HUES48 (cell line): ENCODE results near the gene KCNN3.

Experiments used
- H3K27ac ChIP-seq: one replicate; pipeline ENCODE4 v1.7.0; 2013; ENCODE audit warnings: low read depth, low read length, inconsistent platforms
- H3K27me3 ChIP-seq: 2 replicates; pipeline ENCODE4 v1.6.1; 2013; ENCODE audit warnings: mild to moderate bottlenecking, low read length; ENCODE audit not compliant: control insufficient read depth, insufficient read depth
- H3K36me3 ChIP-seq: 2 replicates; pipeline ENCODE4 v1.6.1; 2013; ENCODE audit warnings: low read length; ENCODE audit not compliant: control insufficient read depth, insufficient read depth
- H3K4me1 ChIP-seq: 2 replicates; pipeline ENCODE4 v1.6.1; 2013; ENCODE audit warnings: mild to moderate bottlenecking, low read length; ENCODE audit not compliant: control insufficient read depth, insufficient read depth
- H3K4me3 ChIP-seq: 2 replicates; pipeline ENCODE4 v1.5.1; 2013; ENCODE audit warnings: mild to moderate bottlenecking, low read depth, low read length
- H3K9ac ChIP-seq: 2 replicates; pipeline ENCODE4 v1.6.1; 2013; ENCODE audit warnings: mild to moderate bottlenecking, low read depth, low read length, moderate library complexity
- H3K9me3 ChIP-seq: 2 replicates; pipeline ENCODE4 v1.6.1; 2013; ENCODE audit warnings: low read length; ENCODE audit not compliant: control insufficient read depth, insufficient read depth

Gene KCNN3

GRCh38 chr1:154822233-154822632, 47.8 kb downstream of the KCNN3 start:
- Histone ChIP-seq H3K36me3 (no peaks in the 10 kb centered on the region), H3K9ac (no peak overlapping the region), H3K4me3 (no peak overlapping the region), H3K9me3 (no peaks in the 10 kb centered on the region), H3K27me3 (no peaks in the 10 kb centered on the region), H3K27ac (no peak overlapping the region), H3K4me1 (no peaks in the 10 kb centered on the region)

DNA sequence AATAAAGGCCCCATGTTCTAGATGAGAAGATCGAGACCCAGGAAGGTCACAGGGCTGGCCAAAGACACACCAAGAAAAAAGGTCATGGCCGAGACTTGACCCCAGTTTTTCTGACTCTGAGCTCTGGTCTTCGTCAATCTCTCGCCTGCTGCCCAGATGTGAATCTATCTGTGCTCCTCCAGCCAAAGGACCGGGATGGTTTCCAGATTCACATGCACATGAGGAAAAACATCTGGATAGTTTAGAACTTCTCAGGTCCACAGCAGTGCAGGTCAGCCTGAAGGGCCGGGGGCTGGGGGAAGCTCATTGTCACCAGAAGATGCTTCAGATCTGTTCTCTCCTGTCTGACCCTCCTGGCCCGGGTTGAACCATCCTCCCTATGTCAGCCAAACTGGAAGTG, 49.0 kb downstream of the KCNN3 start:
- Histone ChIP-seq H3K9ac (no peak overlapping the region), H3K27ac (no peak overlapping the region), H3K9me3 (no peaks in the 10 kb centered on the region), H3K4me3 (no peak overlapping the region), H3K36me3 (no peaks in the 10 kb centered on the region), H3K27me3 (no peaks in the 10 kb centered on the region), H3K4me1 (no peaks in the 10 kb centered on the region)

DNA sequence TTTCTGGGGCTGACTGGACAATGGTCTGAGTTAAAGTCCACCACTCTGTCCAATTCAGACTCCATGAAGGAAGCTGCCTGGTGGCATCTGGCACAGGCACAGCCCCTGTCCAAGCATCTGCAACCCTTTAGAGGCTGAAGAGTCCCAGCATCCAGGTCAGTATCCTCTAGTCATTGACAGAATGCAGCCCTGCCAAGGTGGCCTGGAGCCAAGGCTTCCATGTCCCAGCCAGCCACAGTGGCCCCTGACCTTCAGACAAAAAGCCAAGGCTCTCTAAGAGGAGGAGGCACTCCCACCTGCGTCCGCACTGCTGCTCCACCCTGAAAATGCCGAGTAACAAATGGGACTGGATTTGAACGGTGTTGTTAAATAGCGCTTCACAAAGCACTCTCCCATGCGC, 49.4 kb downstream of the KCNN3 start:
- no peak overlapping the region for H3K9ac ChIP-seq
- no peak overlapping the region for H3K4me3 ChIP-seq
- no peaks in the 10 kb centered on the region for H3K9me3 ChIP-seq
- H3K27ac ChIP-seq: no peak overlapping the region
- no peaks in the 10 kb centered on the region for H3K36me3 ChIP-seq
- H3K27me3 ChIP-seq: no peaks in the 10 kb centered on the region
- H3K4me1 ChIP-seq: no peaks in the 10 kb centered on the region

DNA sequence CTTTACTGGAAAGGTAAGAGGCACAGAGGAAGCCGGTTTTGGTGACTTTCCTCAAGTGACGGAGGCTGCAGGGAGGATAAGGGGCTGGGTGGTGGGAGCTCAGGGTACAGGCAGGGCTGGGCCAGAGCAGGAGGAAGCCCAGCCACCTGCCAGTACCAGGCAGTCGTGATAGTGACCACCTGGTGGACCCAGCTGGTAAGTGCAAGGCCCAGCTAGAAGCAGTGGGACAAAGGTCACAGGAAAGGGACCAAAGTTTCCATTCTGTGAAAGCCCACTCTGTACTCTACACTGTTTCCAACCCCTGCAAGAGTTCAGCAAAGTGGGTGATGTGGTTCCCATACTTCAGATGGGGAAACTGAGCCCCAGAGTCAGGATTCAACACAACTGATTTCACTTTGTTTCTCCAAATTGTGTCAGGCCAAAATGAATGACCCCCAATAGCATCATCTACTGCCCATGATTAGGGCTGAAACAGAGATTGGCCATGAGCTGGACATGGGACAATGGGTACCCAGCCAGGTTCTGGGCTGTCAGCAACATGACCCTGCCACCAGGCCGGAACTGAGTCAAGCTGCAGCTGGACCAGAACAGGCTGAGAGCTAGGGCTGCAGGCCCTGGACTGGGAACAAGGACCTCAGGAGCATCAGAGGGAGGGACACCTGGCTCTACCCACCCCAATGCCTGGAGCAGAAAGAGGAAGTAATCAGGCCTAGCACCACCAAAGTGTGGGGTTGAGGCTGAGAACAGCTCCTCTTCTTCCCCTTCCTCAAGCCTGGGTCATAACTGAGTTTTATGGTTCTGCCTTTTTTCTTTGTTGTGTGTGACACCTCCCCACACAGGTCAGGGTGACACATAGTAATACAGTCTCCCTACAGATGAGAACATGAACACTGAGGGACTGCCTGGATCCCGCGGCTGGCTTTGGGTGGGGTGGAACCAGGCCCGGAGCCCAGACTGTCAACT, 50.2 kb downstream of the KCNN3 start:
- H3K36me3 ChIP-seq: no peaks in the 10 kb centered on the region
- no peak overlapping the region for H3K9ac ChIP-seq
- H3K4me1 ChIP-seq: no peaks in the 10 kb centered on the region
- H3K9me3 ChIP-seq: no peaks in the 10 kb centered on the region
- H3K27ac ChIP-seq: no peak overlapping the region
- H3K4me3 ChIP-seq: no peak overlapping the region
- no peaks in the 10 kb centered on the region for H3K27me3 ChIP-seq

- Histone ChIP-seq H3K27ac (no peak overlapping the region), H3K9me3 (no peaks in the 10 kb centered on the region), H3K4me1 (no peaks in the 10 kb centered on the region), H3K27me3 (no peaks in the 10 kb centered on the region), H3K9ac (no peak overlapping the region), H3K36me3 (no peaks in the 10 kb centered on the region), H3K4me3 (no peak overlapping the region)
Measured at GRCh38 chr1:154818911-154819310, 51.2 kb downstream of the KCNN3 start.

DNA sequence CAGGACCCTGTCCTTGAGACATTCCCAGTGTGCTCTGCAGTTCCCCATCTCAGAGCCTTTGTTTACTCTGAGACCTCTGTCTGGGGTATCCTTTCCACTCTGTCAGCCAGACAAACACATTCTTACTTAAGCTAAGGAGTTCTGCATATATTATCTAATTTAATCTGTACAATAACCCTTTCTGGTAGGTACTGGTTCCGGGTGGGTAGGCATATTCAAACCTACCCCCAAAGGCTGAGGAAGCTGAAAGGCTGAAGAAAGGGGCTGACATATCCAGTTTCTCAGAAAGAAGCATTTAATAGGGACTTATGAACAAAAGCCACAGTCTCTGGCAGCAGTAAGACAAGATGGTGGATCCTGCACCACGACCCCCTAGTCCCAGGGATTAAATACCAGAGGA, 53.1 kb downstream of the KCNN3 start:
- Histone ChIP-seq H3K4me1 (no peaks in the 10 kb centered on the region), H3K27me3 (no peaks in the 10 kb centered on the region), H3K4me3 (no peak overlapping the region), H3K27ac (no peak overlapping the region), H3K36me3 (no peaks in the 10 kb centered on the region), H3K9me3 (no peaks in the 10 kb centered on the region), H3K9ac (no peak overlapping the region)

GRCh38 chr1:154816369-154816768, 53.7 kb downstream of the KCNN3 start:
- Histone ChIP-seq H3K27ac (no peak overlapping the region), H3K9me3 (no peaks in the 10 kb centered on the region), H3K4me3 (no peak overlapping the region), H3K27me3 (no peaks in the 10 kb centered on the region), H3K9ac (no peak overlapping the region), H3K4me1 (no peaks in the 10 kb centered on the region), H3K36me3 (no peaks in the 10 kb centered on the region)

DNA sequence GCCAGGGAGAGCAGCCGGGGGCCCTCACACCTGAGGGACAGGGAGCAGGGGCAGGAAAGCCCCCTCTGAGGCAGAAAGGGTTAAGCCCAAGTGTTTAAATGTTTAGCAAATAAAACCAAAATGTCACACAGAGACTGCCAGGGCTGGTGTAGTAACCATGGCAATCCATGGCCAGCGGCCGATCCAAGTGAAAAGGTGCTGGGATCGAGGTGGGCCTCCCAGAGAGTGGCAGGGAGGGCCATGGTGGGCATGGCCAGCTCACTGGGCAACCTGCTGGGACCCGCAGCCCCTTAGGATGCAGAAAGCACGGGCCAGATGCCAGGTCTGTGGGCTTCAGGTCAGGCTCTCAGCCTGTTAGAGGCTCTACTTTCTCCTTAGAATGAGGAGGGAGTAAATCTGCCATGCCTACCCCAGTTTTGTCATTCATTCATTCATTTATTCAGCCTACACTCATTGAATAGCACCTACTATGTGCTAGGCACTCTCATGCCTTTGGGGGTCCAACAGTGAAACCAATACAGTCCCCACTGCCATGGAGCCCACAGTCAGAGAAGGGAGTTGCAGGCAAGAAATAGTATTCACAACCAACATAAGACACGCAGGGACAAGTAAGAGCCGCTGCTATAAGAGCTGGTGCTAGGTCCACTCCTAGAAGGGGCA, 56.1 kb downstream of the KCNN3 start:
- Histone ChIP-seq H3K9me3 (no peaks in the 10 kb centered on the region), H3K27me3 (no peaks in the 10 kb centered on the region), H3K27ac (peak overlapping the region; percentile 54), H3K4me1 (no peaks in the 10 kb centered on the region), H3K36me3 (no peaks in the 10 kb centered on the region), H3K4me3 (no peak overlapping the region), H3K9ac (no peak overlapping the region)

- Histone ChIP-seq H3K27ac (peak overlapping the region; percentile 54), H3K27me3 (no peaks in the 10 kb centered on the region), H3K9me3 (no peaks in the 10 kb centered on the region), H3K4me1 (no peaks in the 10 kb centered on the region), H3K9ac (no peak overlapping the region), H3K4me3 (no peak overlapping the region), H3K36me3 (no peaks in the 10 kb centered on the region)
Measured at GRCh38 chr1:154813300-154813816, 56.7 kb downstream of the KCNN3 start.

- H3K27me3 ChIP-seq: no peaks in the 10 kb centered on the region
Measured at GRCh38 chr1:154812877-154813276, 57.2 kb downstream of the KCNN3 start.

GRCh38 chr1:154810571-154810970, 59.5 kb downstream of the KCNN3 start:
- Histone ChIP-seq H3K9ac (no peak overlapping the region), H3K27me3 (no peaks in the 10 kb centered on the region), H3K27ac (no peak overlapping the region), H3K4me1 (no peaks in the 10 kb centered on the region), H3K4me3 (no peak overlapping the region), H3K9me3 (no peaks in the 10 kb centered on the region), H3K36me3 (no peaks in the 10 kb centered on the region)

More at GRCh38 chr1:154812877-154813276, 57.2 kb downstream of the KCNN3 start:
- Histone ChIP-seq H3K36me3 (no peaks in the 10 kb centered on the region), H3K27ac (no peak overlapping the region), H3K9me3 (no peaks in the 10 kb centered on the region), H3K9ac (no peak overlapping the region), H3K4me3 (no peak overlapping the region), H3K4me1 (no peaks in the 10 kb centered on the region)
